PC-9 (cell line): ENCODE data around the gene ZFP36L1.

Experiments used
- CTCF ChIP-seq: fragments of 200-600 bp; sonication (generic); conservative IDR thresholded peaks from 2 replicates; pipeline ENCODE4 v1.6.1; 2017; ENCODE audit warnings: mixed run types, antibody characterized with exemption, mild to moderate bottlenecking, moderate library complexity
- EZH2 ChIP-seq: fragments of 200-600 bp; sonication (generic); IDR thresholded peaks from 2 replicates; pipeline ENCODE4 v1.8.0; 2017; ENCODE audit warnings: antibody characterized with exemption, low read depth

- TF ChIP-seq CTCF (no peak), EZH2 (no peak)
These were observed 6.3 kb downstream of the ZFP36L1 start for GRCh38 chr14:68786491-68787091.
